Measurements from ENCODE around the gene PRSS57.
"Not testable (repeated sequence)": the region's sequence is repeated elsewhere in the genome, so short reads cannot be mapped to it uniquely, and the experiment has no call there.

The PRSS57 gene

GRCh38 chr19:688992-689391, 6.3 kb downstream of the PRSS57 start:
- no peak for DNase-seq

DNA sequence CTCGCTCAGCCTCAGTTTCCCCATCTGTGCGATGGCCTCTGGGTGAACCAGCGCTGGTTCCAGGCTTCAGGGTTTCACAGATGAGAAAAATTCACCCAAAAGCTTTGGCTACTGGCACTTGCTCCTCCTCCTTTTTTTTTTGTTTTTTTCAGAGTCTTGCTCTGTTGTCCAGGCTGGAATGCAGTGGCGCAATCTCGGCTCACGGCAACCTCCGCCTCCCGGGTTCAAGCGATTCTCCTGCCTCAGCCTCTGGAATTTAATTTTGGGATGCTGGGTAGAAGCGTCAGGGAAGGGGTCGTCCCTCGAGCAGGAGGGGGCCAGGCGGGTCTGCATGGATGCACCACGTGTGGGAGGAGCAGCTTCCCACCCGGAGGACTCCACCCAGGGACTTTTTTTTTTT, 7.0 kb downstream of the PRSS57 start:
- no peak for DNase-seq

- DNase-seq = no peak
These were observed 7.6 kb downstream of the PRSS57 start for GRCh38 chr19:687569-688166.

GRCh38 chr19:686589-687297, 8.5 kb downstream of the PRSS57 start:
- DNase-seq = no peak

GRCh38 chr19:685454-685931, 9.8 kb downstream of the PRSS57 start:
- no peak for DNase-seq

GRCh38 chr19:682678-683320, 12.5 kb downstream of the PRSS57 start:
- no peak for DNase-seq

DNA sequence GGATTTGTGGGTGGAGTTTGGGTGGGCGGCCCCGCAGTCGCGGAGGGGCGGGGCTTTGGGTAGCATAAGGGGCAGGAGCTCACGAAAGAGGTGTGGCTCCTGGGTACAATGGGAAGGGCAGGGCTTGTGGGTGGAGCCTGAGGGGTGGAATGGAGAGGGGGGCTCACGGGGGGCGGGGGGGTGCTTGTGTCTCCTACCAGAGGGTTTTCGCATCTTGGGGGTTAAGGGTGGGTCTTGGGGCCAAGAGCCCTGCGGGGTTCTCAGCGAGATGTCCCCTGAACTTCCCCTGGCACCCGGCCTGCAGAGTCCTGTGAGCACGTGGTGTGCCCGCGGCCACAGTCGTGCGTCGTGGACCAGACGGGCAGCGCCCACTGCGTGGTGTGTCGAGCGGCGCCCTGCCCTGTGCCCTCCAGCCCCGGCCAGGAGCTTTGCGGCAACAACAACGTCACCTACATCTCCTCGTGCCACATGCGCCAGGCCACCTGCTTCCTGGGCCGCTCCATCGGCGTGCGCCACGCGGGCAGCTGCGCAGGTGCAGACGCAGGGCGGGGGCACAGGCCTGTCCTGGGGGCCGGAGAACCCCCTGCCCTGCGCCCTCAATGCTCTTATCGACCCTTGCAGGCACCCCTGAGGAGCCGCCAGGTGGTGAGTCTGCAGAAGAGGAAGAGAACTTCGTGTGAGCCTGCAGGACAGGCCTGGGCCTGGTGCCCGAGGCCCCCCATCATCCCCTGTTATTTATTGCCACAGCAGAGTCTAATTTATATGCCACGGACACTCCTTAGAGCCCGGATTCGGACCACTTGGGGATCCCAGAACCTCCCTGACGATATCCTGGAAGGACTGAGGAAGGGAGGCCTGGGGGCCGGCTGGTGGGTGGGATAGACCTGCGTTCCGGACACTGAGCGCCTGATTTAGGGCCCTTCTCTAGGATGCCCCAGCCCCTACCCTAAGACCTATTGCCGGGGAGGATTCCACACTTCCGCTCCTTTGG, 13.9 kb downstream of the PRSS57 start:
- no peak for DNase-seq

GRCh38 chr19:680287-681028, 14.8 kb downstream of the PRSS57 start:
- peak; percentile 94 for DNase-seq

DNA sequence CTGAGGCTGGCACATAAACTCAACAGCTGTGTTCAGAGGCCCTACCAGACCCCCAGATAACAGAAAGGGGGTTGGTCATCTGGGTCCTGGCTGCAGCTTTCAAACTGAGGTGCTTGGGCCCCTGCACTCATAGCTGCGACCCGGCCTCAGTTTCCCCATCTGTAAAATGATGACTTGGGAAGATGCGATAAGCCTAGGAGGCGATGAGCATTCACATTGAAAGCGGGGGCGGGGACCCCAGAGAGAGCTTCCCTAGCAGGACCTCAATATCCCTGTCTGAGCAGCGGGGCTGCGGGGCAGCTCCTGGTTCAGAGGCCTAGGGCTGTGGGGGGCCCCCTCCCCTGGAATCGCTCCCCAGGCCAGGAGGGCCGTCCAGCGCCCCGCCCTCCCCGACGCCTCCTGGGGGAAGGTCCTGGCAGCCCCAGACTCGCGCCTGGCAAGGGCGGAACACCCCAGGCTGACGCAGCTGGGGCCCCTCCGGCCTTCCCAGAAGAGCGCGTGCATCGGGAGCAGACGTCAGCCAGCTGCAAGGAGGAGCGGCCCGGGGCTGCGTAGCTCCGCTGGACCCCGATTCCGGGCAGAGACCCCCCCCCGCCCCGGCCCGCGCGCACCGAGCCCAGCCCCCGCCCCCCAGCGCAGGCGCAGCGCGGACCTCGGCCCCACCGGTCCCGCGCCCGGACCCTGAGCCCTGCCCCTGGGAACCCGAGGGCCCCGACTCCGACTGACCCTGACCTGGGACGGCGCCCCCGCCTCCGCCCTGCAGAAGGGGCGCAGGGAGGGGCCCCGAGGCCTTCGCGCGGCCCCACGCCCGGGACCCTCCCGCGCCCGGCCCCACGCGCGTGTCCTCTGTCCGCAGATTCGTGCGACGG, 15.6 kb downstream of the PRSS57 start:
- peak; percentile 6 for DNase-seq

DNA sequence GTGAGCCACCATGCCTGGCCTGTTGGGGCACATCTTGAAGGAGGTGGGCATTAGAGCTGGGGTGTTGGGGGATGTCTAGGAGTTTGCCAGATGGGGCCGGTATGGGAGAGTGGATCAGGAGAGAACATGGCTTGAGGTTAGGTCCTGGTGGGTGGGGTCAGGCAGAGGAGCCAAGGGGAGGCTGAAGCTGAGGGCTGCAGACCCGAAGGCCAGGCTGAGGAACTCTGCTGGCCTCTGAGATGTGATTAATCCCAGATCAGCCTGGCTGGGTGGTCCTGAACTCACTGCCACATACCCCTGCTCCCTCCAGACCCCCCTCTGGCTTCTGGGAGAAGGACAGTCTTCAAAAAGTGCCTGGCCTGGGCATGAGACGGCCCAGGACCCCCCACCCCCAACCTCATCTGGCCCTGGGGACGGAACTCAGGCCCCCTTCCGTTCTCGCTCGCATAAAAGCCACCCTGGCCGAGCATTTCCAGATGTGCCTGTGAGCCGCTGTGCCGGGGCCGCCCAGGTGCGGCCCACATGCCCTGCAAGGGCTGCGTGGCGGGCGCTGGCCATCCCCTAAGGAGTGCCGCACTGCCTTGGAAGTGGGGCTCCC, 16.4 kb downstream of the PRSS57 start:
- no peak for DNase-seq

- DNase-seq = peak; percentile 6
These were observed 17.4 kb downstream of the PRSS57 start for GRCh38 chr19:677601-678436.

GRCh38 chr19:677201-677600, 18.1 kb downstream of the PRSS57 start:
- no peak for DNase-seq

GRCh38 chr19:676339-677105, 18.7 kb downstream of the PRSS57 start, which contains the start of gene FSTL3:
Gene FSTL3, plus strand, starts transcription at chr19:676392. Its CDS starts 32 bp downstream, at chr19:676424.
- no peak for DNase-seq

GRCh38 chr19:676007-676338, 19.3 kb downstream of the PRSS57 start:
- no peak for DNase-seq

DNA sequence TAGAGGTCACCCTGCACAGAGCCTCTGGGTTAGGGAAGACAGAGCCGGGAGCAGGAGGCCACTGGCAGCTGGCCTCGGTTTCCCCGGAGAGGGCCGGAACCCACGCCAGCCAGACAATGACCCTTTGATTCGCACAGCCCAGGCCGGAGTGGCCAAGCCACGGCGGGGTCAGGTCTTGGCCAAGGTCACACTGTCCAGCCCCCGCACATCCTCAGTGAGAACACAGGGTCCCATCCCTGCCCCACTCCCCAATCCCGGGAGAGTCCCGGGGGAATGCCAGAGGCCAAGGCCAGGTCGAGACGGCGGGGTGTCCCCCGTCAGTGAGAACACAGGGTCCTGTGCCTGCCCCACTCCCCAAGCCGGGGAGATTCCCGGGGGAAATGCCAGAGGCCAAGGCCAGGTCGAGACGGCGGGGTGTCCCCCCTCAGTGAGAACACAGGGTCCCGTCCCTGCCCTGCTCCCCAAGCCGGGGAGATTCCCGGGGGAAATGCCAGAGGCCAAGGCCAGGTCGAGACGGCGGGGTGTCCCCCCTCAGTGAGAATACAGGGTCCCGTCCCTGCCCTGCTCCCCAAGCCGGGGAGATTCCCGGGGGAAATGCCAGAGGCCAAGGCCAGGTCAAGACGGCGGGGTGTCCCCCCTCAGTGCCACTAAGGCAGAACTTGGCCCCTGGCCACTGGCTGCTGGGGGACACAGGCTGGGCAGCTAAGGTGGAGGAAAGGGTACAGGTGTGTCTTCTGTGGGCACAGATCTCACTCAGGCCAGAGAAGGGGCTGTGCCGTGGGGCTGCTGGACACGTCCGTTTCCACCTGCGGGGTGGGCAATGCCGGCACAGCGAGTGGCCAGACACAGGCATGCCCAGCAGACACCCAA, 20.7 kb downstream of the PRSS57 start:
- DNase-seq = no peak

GRCh38 chr19:670609-671075, 24.6 kb downstream of the PRSS57 start:
- DNase-seq = no peak

DNA sequence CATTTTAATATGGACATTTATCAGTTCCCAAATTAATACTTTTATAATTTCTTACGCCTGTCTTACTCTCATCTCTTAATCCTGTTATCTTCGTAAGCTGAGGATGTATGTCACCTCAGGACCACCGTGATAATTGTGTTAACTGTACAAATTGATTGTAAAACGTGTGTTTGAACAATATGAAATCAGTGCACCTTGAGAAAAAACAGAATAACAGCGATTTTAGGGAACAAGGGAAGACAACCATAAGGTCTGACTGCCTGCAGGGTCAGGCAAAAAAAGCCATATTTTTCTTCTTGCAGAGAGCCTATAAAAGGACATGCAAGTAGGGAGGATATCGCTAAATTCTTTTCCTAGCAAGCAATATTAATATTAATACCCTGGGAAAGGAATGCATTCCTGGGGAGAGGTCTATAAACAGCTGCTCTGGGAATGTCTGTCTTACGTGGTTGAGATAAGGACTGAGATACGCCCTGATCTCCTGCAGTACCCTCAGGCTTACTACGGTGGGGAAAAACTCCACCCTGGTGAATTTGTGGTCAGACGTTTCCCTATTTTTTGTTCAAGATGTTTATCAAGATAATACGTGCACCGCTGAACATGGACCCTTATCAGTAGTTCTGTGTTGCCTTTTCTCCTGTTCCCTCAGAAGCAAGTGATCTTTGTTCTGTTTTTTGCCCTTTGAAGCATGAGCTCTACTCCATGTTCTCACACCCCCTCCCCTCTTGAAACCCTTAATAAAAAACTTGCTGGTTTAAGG, 26.4 kb downstream of the PRSS57 start:
- DNase-seq = not testable (repeated sequence)
